Measurements from ENCODE around the gene VIL1. TPM values are rescaled to one million over a fixed set of nuclear protein-coding genes. Genes with fewer than 3 reads are reported as not detected.

VIL1 gene
- total and polyA plus RNA-seq, 9 of the 15 experiments (the other 6 are each of a cell fraction or from before 2014, with no cell fraction given), result 0.51 to 2.7 (median 1.2) TPM

GRCh38 chr2:218395826-218396687 is 22.9 kb upstream of the VIL1 start (continued):
- TF ChIP-seq DEAF1 (CRISPR knock-in tag; IDR thresholded peaks at IDR 0.05) (peak; percentile 54), TRIM24 (IDR thresholded peaks at IDR 0.05) (0 out of 4 replicates have a peak, but pooled peaks of 1 of the 2 experiments have one; percentile 9), RFX7 (CRISPR knock-in tag; IDR thresholded peaks at IDR 0.05) (no peak), CREBBP (IDR thresholded peaks at IDR 0.05; ENCODE audit: low read depth, low read length) (no peak), SRSF7 (optimal IDR thresholded peaks at IDR 0.05; ENCODE audit: low read depth, low read length) (no peak), ID3 (CRISPR knock-in tag; IDR thresholded peaks at IDR 0.05) (no peak), ID3 (tag; IDR thresholded peaks at IDR 0.05) (no peak), KDM5B (IDR thresholded peaks at IDR 0.05; ENCODE audit: insufficient replicate concordance, low read depth, low read length) (no peak), CCAR2 (IDR thresholded peaks at IDR 0.05; ENCODE audit: low read depth, low read length) (no peak), ADNP (tag; IDR thresholded peaks at IDR 0.05) (peak; percentile 55; the same call in 1 of the 2 replicates), ETV5 (CRISPR knock-in tag; IDR thresholded peaks at IDR 0.05; ENCODE audit: low read depth) (no peak), ELF2 (CRISPR knock-in tag; IDR thresholded peaks at IDR 0.05) (peak; percentile 69; the same call in 1 of the 2 replicates), POLR2B (IDR thresholded peaks at IDR 0.05; ENCODE audit: low read depth, partially characterized antibody) (no peak), CBX3 (IDR thresholded peaks at IDR 0.05; ENCODE audit: borderline replicate concordance in 1 of 2, low read length in 2 of 2) (peak in 1 of 2 experiments; percentile 56; a peak in 2 of 3 replicates), PHF20 (IDR thresholded peaks at IDR 0.05; ENCODE audit: partially characterized antibody) (no peak), MAX (CRISPR knock-in tag; IDR thresholded peaks at IDR 0.05) (peak; percentile 58; the same call in 1 of the 2 replicates), SRSF1 (IDR thresholded peaks at IDR 0.05; ENCODE audit: low read depth, low read length) (no peak), NR2C1 (IDR thresholded peaks at IDR 0.05) (no peak), NR2C1 (tag; IDR thresholded peaks at IDR 0.05) (no peak), DNMT1 (IDR thresholded peaks at IDR 0.05) (no peak), ATF1 (CRISPR knock-in tag; IDR thresholded peaks at IDR 0.05) (no peak), ATF1 (tag; IDR thresholded peaks at IDR 0.05) (peak; percentile 81), CBX2 (IDR thresholded peaks at IDR 0.05; ENCODE audit: insufficient read depth, low read length, poor library complexity, severe bottlenecking) (no peak), GTF2A2 (tag; IDR thresholded peaks at IDR 0.05) (no peak), CC2D1A (IDR thresholded peaks at IDR 0.05) (0 out of 2 replicates have a peak, but pooled peaks have one; percentile 60), NR2F6 (CRISPR knock-in tag; IDR thresholded peaks at IDR 0.05) (no peak), MXI1 (IDR thresholded peaks at IDR 0.05; ENCODE audit: low read depth, low read length) (no peak), IRF1 (CRISPR knock-in tag; IDR thresholded peaks at IDR 0.05; ENCODE audit: borderline replicate concordance) (no peak)

Measured in K562 (cell line).